ENCODE results near the gene THAP8.

DNA sequence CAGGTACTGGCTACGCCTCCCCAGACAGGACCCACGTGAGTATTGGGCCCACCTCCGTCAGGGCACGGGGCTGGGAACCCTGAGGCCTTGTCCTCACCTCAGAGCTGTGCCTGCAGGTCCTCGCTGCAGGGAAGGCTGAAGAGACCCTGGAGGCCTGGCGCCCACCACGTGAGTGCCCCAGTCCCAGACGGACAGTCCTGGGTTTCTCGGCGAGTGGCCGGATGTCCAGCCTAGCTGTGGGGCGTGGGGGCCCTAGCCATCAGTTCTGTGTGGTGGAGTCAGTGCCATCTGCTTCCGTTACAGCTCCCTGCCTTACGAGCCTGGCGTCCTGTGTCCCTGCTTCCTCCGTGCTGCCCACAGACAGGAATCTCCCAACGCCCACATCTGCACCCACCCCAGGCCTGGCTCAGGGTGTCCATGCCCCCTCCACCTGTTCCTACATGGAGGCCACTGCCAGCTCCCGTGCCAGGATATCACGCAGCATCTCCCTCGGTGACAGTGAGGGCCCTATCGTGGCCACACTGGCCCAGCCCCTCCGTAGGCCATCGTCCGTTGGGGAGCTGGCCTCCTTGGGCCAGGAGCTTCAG is 49.0 kb upstream of the THAP8 start:
- TF ChIP-seq EZH2 (IDR thresholded peaks at IDR 0.05; ENCODE audit: borderline replicate concordance, low read length): no peak
- TF ChIP-seq, protein P1, sequence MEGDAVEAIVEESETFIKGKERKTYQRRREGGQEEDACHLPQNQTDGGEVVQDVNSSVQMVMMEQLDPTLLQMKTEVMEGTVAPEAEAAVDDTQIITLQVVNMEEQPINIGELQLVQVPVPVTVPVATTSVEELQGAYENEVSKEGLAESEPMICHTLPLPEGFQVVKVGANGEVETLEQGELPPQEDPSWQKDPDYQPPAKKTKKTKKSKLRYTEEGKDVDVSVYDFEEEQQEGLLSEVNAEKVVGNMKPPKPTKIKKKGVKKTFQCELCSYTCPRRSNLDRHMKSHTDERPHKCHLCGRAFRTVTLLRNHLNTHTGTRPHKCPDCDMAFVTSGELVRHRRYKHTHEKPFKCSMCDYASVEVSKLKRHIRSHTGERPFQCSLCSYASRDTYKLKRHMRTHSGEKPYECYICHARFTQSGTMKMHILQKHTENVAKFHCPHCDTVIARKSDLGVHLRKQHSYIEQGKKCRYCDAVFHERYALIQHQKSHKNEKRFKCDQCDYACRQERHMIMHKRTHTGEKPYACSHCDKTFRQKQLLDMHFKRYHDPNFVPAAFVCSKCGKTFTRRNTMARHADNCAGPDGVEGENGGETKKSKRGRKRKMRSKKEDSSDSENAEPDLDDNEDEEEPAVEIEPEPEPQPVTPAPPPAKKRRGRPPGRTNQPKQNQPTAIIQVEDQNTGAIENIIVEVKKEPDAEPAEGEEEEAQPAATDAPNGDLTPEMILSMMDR (conservative IDR thresholded peaks at IDR 0.05 in 1 of 2, IDR thresholded peaks at IDR 0.05 in 1 of 2; ENCODE audit: extremely low read depth in 1 of 2, insufficient read depth in 1 of 2, low read depth in 1 of 2, low read length in 2 of 2): no peak

All from mammary epithelial cell (primary cell).